DMS114 treated with DMSO at 0.1 percent for 48 hours (cell line): Measurements from ENCODE around the gene PPM1H.

ENCODE experiments used
- DNase-seq: peaks from one replicate; lab custom pipeline; 2025; ENCODE audit not compliant: unreplicated experiment; lab: John Stamatoyannopoulos, UW

PPM1H gene

GRCh38 chr12:62654326-62655241 is 280.4 kb downstream of the PPM1H start:
- no peak for DNase-seq

- DNase-seq = no peak
Observed at GRCh38 chr12:62653740-62654139, 281.2 kb downstream of the PPM1H start.

- no peak for DNase-seq
Observed at GRCh38 chr12:62653304-62653703, 281.6 kb downstream of the PPM1H start.

DNA sequence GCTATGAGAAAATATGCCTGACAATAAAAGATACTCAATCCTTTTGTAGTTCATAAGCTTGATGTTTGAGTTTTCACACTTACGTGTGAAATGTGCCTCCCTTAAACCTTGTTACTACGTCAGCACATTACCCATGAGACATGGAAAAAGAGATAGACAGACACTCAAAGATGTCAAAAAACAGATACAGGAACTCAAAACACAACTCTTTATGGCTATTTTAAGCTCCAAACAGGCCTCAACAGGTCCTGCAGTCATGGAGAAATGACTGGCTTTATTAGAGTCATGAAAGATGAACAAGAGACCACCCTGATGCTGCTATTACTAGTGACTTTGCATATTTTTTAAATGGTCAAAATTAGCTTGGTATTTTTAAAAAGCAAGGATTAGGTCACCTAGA is 283.8 kb downstream of the PPM1H start:
- DNase-seq = no peak

DNA sequence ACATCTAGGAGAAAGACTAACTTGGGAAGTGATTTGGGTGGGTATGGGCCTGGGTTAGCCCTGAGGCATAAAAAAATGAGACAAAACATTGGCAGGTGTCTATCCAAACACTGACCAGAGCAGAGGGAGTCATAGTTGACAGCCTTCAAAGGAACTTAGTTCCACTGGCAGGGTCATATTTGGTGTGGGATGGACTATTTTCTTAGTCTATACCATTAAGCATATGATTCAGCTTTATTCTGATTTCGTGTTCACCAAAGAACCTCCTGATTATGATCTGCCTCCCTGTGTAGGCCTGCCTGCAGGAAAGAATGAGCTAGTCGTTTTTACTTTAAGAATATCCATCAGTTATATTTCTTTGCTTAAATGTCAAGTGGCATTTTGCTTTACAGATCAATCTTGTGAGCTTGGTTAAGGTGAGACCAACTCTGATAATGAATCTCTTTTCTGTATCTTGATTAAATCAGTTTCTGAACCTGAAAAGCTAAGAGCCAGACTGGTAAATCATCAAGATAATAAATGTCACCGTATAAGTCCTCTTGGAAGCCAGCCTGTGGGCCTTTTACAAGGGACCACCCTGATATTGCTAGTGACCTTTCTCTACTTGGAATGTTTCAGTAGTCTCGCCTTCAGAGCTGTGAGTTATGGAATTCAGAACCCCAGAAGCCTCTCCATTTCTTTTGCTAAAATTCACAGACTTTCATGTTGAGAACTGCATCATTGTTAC is 285.4 kb downstream of the PPM1H start:
- no peak for DNase-seq

DNA sequence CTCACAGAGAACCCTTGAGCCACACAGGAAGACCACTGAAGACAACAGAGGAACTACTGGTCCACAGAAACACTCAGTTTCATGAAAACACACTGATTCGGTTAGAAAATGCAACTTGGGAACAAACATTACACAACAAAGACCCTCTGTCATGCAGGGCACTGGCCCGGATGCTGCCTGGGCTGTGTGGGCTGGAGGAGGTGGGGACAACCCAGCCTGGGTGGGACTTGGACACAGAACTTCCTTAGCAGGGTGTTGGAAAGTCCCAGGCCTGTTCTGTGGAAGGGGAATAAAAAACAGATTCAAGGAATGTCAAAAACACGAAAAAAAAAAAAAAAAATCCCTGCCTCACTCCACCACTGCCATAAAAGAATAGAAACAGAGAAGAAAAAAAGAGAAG is 287.4 kb downstream of the PPM1H start:
- no peak for DNase-seq

- DNase-seq = no peak
Observed at GRCh38 chr12:62646566-62646965, 288.4 kb downstream of the PPM1H start.

DNA sequence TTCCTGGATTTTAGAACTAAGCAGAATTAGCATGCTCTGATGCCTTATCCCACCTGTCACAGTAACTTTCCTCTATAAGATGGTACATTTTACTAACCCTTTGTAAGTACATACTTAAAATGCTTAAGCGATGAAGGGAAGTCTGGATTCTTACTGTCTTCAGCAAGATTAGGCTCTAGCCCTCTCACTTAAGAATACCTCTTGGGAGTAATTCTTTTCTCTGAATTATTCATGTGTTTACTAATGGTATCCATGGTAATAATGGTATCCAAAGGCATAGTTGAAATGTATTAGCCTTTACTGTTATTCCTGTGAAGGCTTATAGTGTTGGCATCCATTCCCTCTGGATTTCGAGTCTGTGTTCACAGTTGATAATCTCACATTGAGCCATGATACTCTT is 291.5 kb downstream of the PPM1H start:
- DNase-seq = no peak

DNA sequence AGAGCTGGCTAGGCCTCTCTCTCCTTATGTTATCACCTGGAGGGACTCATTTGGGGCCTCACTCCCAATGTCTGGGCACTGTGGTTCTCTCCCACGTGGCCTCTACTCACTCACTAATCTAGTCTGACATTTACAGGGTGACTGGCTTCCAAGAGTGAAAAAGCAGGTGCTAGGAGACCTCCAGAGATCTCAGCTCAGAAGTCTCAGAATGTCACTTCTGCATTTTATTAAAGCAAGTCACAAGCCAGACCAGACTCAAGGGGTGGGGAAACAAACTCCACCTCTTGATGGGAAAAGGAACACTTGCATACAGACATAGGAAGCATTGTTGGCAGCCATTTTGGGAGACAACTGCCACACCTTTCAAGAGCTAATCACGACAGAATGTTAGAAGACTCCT is 292.5 kb downstream of the PPM1H start:
- no peak for DNase-seq

GRCh38 chr12:62640910-62641448 is 294.0 kb downstream of the PPM1H start:
- DNase-seq = no peak

- DNase-seq = no peak
Observed at GRCh38 chr12:62637679-62638078, 297.3 kb downstream of the PPM1H start.

GRCh38 chr12:62635649-62636048 is 299.3 kb downstream of the PPM1H start:
- no peak for DNase-seq

DNA sequence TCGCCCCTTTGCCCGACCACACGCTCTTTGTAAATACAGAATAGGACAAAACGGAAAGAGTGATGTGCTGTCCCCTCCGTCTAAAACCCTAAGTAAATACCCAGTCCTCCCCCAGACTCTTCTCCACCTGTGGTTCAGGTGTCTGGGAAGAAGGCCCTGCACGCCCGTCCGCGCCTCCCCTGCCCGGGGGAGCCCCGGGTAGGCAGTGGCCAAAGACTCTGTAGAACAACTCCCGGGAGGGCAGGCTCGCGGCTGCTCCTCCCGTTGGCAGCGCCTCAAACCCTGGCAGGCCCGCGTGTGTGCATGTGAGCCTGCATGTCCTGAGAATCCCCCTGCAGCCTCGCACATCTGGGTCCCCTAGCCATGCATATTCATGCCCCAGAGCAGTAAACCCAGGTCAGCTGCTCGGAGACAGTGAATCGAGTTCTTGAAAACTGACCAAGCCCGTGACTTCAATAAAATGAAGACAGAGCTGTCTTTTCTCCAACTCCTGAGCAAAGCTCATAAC is 302.5 kb downstream of the PPM1H start:
- no peak for DNase-seq

GRCh38 chr12:62631471-62632410 is 303.2 kb downstream of the PPM1H start:
- no peak for DNase-seq

DNA sequence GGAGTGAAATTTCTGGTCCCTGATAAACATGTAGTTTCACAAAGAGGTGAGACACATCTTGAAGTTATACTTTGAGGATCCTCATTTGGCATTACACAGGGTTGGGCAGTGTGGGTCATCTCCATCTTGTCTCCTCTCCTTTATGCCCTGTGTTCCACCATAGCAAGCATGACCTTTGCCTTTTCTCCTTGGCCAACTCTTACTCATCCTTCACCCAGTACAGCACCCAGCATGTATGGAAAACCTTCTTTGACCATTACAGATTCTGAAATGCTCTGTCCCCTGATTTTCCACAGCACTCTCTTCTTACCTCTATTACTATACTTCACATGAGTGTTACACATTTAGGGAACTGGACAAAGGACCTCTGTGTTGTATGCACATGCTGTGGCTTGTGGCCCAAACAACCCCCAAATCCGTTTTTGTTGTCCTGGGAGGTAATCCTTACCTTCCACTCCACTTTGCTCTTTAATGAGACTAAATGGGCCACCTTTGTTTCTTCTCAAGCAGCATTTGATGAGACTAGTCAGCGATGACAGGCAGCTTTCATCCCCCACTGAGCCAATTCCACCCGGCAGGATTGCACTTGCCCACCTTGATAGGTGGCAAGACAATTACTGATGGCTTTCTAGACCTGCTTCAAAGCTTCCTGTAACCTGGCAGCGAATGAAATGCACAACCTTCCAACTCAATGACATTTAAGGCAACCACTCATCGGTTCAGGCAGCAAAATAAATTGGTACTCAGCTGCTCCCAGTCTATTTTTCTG is 304.8 kb downstream of the PPM1H start:
- DNase-seq = no peak

DNA sequence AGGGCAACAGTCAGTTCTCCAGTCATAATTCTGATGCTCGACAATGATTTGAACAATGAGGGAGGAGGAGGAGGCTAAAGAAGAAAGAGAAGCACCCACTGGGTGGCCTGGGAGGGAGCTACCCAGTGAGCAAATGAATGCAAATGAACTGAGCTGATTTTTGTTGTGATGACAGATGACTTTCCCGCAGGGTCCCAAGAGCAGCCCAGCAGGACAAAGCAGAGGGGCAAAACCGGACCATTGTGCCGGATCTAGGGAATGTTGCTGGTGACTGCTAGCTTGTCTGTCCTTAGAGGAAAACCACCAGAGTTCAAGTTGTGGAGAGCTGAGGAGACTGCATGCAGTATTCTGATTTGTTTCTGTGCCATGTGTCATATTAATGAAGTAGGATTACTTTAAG is 305.5 kb downstream of the PPM1H start:
- DNase-seq = no peak

GRCh38 chr12:62627181-62627580 is 307.8 kb downstream of the PPM1H start:
- DNase-seq = no peak

GRCh38 chr12:62625228-62625627 is 309.7 kb downstream of the PPM1H start:
- DNase-seq = no peak

DNA sequence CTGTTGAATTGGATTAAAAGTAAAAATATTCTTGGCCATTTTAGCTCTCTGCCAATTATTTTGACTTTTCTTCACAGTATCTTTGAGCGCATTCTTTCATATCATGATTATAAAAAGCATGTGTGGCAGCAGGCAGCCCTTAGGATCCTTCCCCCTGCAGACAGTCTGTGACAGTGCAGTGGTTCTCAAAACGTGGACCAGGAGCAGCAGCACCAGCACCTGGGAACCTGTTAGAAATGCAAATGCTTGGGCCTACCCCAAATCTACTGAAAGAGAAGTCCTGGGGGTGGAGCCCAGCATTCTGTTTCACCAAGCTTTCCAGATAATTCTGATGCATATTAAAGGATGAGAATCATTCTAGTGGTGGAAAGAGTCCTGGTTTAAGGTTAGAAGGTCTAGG is 312.8 kb downstream of the PPM1H start:
- DNase-seq = no peak

DNA sequence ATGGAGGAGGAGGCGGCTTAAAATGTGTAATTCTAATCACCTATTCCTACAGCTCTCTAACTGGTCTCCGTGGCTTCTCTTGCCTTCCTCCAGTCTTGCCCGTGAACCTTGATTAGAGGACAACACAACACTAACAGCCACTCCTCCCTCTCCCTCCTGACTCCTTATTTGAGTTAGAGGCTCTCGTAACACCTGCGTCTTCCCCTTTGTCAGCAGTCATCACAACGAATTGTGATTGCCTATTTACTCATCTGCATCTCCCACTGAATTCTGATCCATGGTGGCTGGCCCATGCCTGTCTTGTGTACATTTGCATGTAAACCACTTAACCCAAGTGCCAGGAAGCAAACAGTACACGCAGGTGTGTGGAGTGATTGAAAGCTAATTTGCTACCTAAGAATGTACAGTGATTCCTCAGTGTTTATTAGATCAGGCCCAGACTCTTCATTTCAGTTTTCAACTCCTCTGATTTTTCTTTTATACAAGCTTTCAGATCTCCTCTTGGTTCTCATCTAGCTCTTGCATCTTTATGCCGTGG is 313.8 kb downstream of the PPM1H start:
- no peak for DNase-seq
